Breast epithelium (tissue), 4 donors: ENCODE measurements around the gene UFSP1. TPM values are rescaled to one million over a fixed set of nuclear protein-coding genes. Genes with fewer than 3 reads are reported as not detected.

ENCODE experiments used
- DNase-seq, 2 donors: peaks; one replicate each; pipeline ENCODE4 v3.0.0-alpha.2; 2019; ENCODE audit warnings: low spot score in 2 of 2
- H3K27ac ChIP-seq, 2 donors: fragments of 200-600 bp; sonication (generic) in 1 of 2; one replicate each; pipeline ENCODE4 v1.5.1; 2016 to 2019; ENCODE audit warnings: mild to moderate bottlenecking in 1 of 2
- H3K27me3 ChIP-seq, 2 donors: fragments of 200-600 bp; sonication (generic) in 1 of 2; one replicate each; pipeline versions ENCODE4 v1.5.1 to v1.6.0; 2017 to 2019; ENCODE audit warnings: control low read depth in 1 of 2, mild to moderate bottlenecking in 1 of 2
- H3K36me3 ChIP-seq: fragments of 200-600 bp; one replicate; pipeline ENCODE4 v1.5.1; 2019
- H3K4me1 ChIP-seq, 2 donors: fragments of 200-600 bp; sonication (generic); one replicate each; pipeline ENCODE4 v1.5.1; 2016 to 2019; ENCODE audit warnings: control low read depth in 1 of 2
- H3K4me3 ChIP-seq, 3 donors: fragments of 200-600 bp; sonication (generic); 1 replicate in 2 of 3; 2 replicates in 1 of 3; pipeline ENCODE4 v1.5.1; 2016 to 2019; ENCODE audit warnings: mild to moderate bottlenecking in 3 of 3, moderate library complexity in 2 of 3
- H3K9me3 ChIP-seq, 2 donors: fragments of 200-600 bp; sonication (generic) in 1 of 2; one replicate each; pipeline ENCODE4 v1.5.1; 2016 to 2019; ENCODE audit warnings: control low read depth in 1 of 2
- CTCF ChIP-seq, 3 donors: fragments of 450-650 bp; IDR thresholded peaks; one replicate each; pipeline ENCODE4 v1.5.1; 2016 to 2017; ENCODE audit warnings: antibody characterized with exemption in 3 of 3, mild to moderate bottlenecking in 3 of 3, moderate library complexity in 3 of 3
- POLR2A ChIP-seq: fragments of 450-650 bp; IDR thresholded peaks from one replicate; pipeline ENCODE4 v1.6.1; 2016; ENCODE audit warnings: antibody characterized with exemption, mild to moderate bottlenecking, moderate library complexity
- POLR2AphosphoS5 ChIP-seq, 3 donors: sonication (generic); formaldehyde crosslinking; IDR thresholded peaks; one replicate each; pipeline ENCODE4 v1.6.1; 2017; ENCODE audit warnings: antibody characterized with exemption in 3 of 3
- intact Hi-C: fragments of 100-400 bp; cut with DNase I; formaldehyde crosslinking; loops from one replicate; pipeline ENCODE4 v1.15.1; 2023; ENCODE audit warnings: low total_unique reads
- total RNA-seq, 3 donors: library from RNA; depleted of rRNA; stranded (reverse); fragments of >200 nt; gene quantifications; one replicate each; pipeline ENCODE4 v1.1.0, GENCODE V29; 2016

Gene UFSP1
- total RNA-seq, 3 donors from 2014 or later: 2.9 to 4.2 (median 3.7) TPM

- Histone ChIP-seq H3K36me3 (peaks cover 25% of the 10 kb centered on the region), H3K27me3 (no peaks in the 10 kb centered on the region), H3K4me3 (no peak overlapping the region)
These were observed 6.6 kb downstream of the UFSP1 start for GRCh38 chr7:100882785-100883526.

GRCh38 chr7:100882201-100882600, 7.3 kb downstream of the UFSP1 start:
- H3K27ac ChIP-seq: no peak overlapping the region
- no peak for TF ChIP-seq POLR2AphosphoS5 (IDR thresholded peaks at IDR 0.05)
- TF ChIP-seq CTCF (IDR thresholded peaks at IDR 0.05): no peak
- TF ChIP-seq POLR2A: no peak
- intact Hi-C loops: no loop called here
- no peak overlapping the region for H3K4me3 ChIP-seq
- peaks cover 25% of the 10 kb centered on the region for H3K36me3 ChIP-seq
- no peaks in the 10 kb centered on the region for H3K4me1 ChIP-seq
- DNase-seq: no peak
- H3K9me3 ChIP-seq: no peaks in the 10 kb centered on the region
- H3K27me3 ChIP-seq: no peaks in the 10 kb centered on the region

More at GRCh38 chr7:100882785-100883526, 6.6 kb downstream of the UFSP1 start:
- no peak for DNase-seq
- intact Hi-C loops: no loop called here
- no peaks in the 10 kb centered on the region for H3K4me1 ChIP-seq
- no peaks in the 10 kb centered on the region for H3K9me3 ChIP-seq
- peak overlapping the region in 1 of 2 donors; percentile 19 for H3K27ac ChIP-seq
- TF ChIP-seq CTCF (IDR thresholded peaks at IDR 0.05): no peak
- no peak for TF ChIP-seq POLR2AphosphoS5 (IDR thresholded peaks at IDR 0.05)
- no peak for TF ChIP-seq POLR2A

- no peak for TF ChIP-seq POLR2A
- TF ChIP-seq POLR2AphosphoS5 (IDR thresholded peaks at IDR 0.05): no peak
- TF ChIP-seq CTCF (IDR thresholded peaks at IDR 0.05): no peak
- intact Hi-C loops: no loop called here
- H3K4me1 ChIP-seq: peaks cover 4 to 6% of the 10 kb centered on the region in 2 donors
- H3K27ac ChIP-seq: no peak overlapping the region
- DNase-seq: no peak
- peaks cover 15% of the 10 kb centered on the region for H3K36me3 ChIP-seq
- H3K9me3 ChIP-seq: no peaks in the 10 kb centered on the region
- H3K4me3 ChIP-seq: no peak overlapping the region
- H3K27me3 ChIP-seq: no peaks in the 10 kb centered on the region
These were observed 8.4 kb downstream of the UFSP1 start for GRCh38 chr7:100881136-100881535.

- intact Hi-C loops: no loop called here
- Histone ChIP-seq H3K4me3 (no peak overlapping the region), H3K36me3 (peaks cover 10% of the 10 kb centered on the region), H3K27ac (no peak overlapping the region), H3K9me3 (no peaks in the 10 kb centered on the region), H3K4me1 (peaks cover 9% of the 10 kb centered on the region in 2 donors), H3K27me3 (no peaks in the 10 kb centered on the region)
- no peak for TF ChIP-seq CTCF (IDR thresholded peaks at IDR 0.05)
- no peak for DNase-seq
These were observed 8.9 kb downstream of the UFSP1 start for GRCh38 chr7:100880645-100881044.

- intact Hi-C loops: no loop called here
- DNase-seq: no peak
- Histone ChIP-seq H3K36me3 (peaks cover 4% of the 10 kb centered on the region), H3K9me3 (no peaks in the 10 kb centered on the region), H3K27ac (no peak overlapping the region), H3K27me3 (no peaks in the 10 kb centered on the region), H3K4me1 (peaks cover 9 to 10% of the 10 kb centered on the region in 2 donors), H3K4me3 (no peak overlapping the region)
- TF ChIP-seq POLR2A: no peak
- no peak for TF ChIP-seq CTCF (IDR thresholded peaks at IDR 0.05)
- no peak for TF ChIP-seq POLR2AphosphoS5 (IDR thresholded peaks at IDR 0.05)
These were observed 9.7 kb downstream of the UFSP1 start for GRCh38 chr7:100879685-100880261.
